Trophoblast cell (in vitro differentiated cells and primary cell): ENCODE measurements around the gene AOPEP.
A peak's percentile ranks its signal among the peaks of the same experiment; 100 is the strongest.

Source experiments
- DNase-seq, 2 donors: peaks; one replicate each; pipeline ENCODE4 v3.0.0-alpha.2; 2016
- H2AFZ ChIP-seq: 2 replicates; pipeline ENCODE4 v1.6.1; 2013; ENCODE audit warnings: low read length, moderate library complexity, mild to moderate bottlenecking; ENCODE audit not compliant: insufficient read depth, poor library complexity
- H2AK5ac ChIP-seq: 2 replicates; pipeline ENCODE4 v1.6.1; 2013; ENCODE audit warnings: mild to moderate bottlenecking, low read length
- H2BK120ac ChIP-seq: 2 replicates; pipeline ENCODE4 v1.6.1; 2013; ENCODE audit warnings: low read length, mild to moderate bottlenecking, moderate library complexity; ENCODE audit not compliant: insufficient read depth, poor library complexity
- H2BK12ac ChIP-seq: 2 replicates; pipeline ENCODE4 v1.6.1; 2013; ENCODE audit warnings: mild to moderate bottlenecking, low read length, moderate library complexity
- H2BK5ac ChIP-seq: 2 replicates; pipeline ENCODE4 v1.6.1; 2013; ENCODE audit warnings: low read length, low read depth, moderate library complexity, mild to moderate bottlenecking; ENCODE audit not compliant: poor library complexity
- H3K14ac ChIP-seq: 2 replicates; pipeline ENCODE4 v1.6.1; 2013; ENCODE audit warnings: mild to moderate bottlenecking, low read length
- H3K18ac ChIP-seq: 2 replicates; pipeline ENCODE4 v1.6.1; 2013; ENCODE audit warnings: mild to moderate bottlenecking, low read length
- H3K23ac ChIP-seq: 2 replicates; pipeline ENCODE4 v1.6.1; 2013; ENCODE audit warnings: low read length
- H3K27ac ChIP-seq: 2 replicates; pipeline ENCODE4 v1.5.1; 2013; ENCODE audit warnings: low read depth, mild to moderate bottlenecking, inconsistent platforms, low read length, moderate library complexity
- H3K27me3 ChIP-seq: 2 replicates; pipeline ENCODE4 v1.6.1; 2013; ENCODE audit warnings: inconsistent platforms, mild to moderate bottlenecking, low read length, moderate library complexity; ENCODE audit not compliant: insufficient read depth
- H3K36me3 ChIP-seq, 2 experiments: 1 replicate in 1 of 2; 2 replicates in 1 of 2; pipeline ENCODE4 v1.6.1; 2013; ENCODE audit warnings: low read length in 2 of 2, mild to moderate bottlenecking in 2 of 2, moderate library complexity in 1 of 2; ENCODE audit not compliant: insufficient read depth in 2 of 2, control insufficient read depth in 1 of 2
- H3K4ac ChIP-seq: 2 replicates; pipeline ENCODE4 v1.6.1; 2013; ENCODE audit warnings: low read depth, mild to moderate bottlenecking, low read length, moderate library complexity
- H3K4me1 ChIP-seq, 2 experiments: 1 replicate in 1 of 2; 2 replicates in 1 of 2; pipeline ENCODE4 v1.6.1; 2013; ENCODE audit warnings: low read length in 2 of 2, mild to moderate bottlenecking in 2 of 2, moderate library complexity in 1 of 2; ENCODE audit not compliant: insufficient read depth in 2 of 2, control insufficient read depth in 1 of 2
- H3K4me2 ChIP-seq: 2 replicates; pipeline ENCODE4 v1.6.1; 2013; ENCODE audit warnings: inconsistent platforms, mild to moderate bottlenecking, low read length, moderate library complexity
- H3K4me3 ChIP-seq: 2 replicates; pipeline ENCODE4 v1.5.1; 2013; ENCODE audit warnings: mild to moderate bottlenecking, low read depth, low read length, inconsistent platforms
- H3K79me1 ChIP-seq: one replicate; pipeline ENCODE4 v1.6.1; 2013; ENCODE audit warnings: low read length
- H3K79me2 ChIP-seq: 2 replicates; pipeline ENCODE4 v1.6.1; 2013; ENCODE audit warnings: low read length, mild to moderate bottlenecking; ENCODE audit not compliant: control insufficient read depth, insufficient read depth, poor library complexity
- H3K9ac ChIP-seq: 2 replicates; pipeline ENCODE4 v1.6.1; 2013; ENCODE audit warnings: mild to moderate bottlenecking, low read length
- H3K9me3 ChIP-seq: 2 replicates; pipeline ENCODE4 v1.6.1; 2013; ENCODE audit warnings: low read depth, mild to moderate bottlenecking, control low read depth, inconsistent platforms, low read length; ENCODE audit not compliant: insufficient read depth
- H4K12ac ChIP-seq: 2 replicates; pipeline ENCODE4 v1.6.1; 2013; ENCODE audit warnings: low read depth, mild to moderate bottlenecking, low read length, moderate library complexity
- H4K8ac ChIP-seq: 2 replicates; pipeline ENCODE4 v1.6.1; 2013; ENCODE audit warnings: low read depth, mild to moderate bottlenecking, low read length, moderate library complexity
- H4K91ac ChIP-seq: one replicate; pipeline ENCODE4 v1.6.1; 2013; ENCODE audit warnings: low read depth, mild to moderate bottlenecking, low read length, moderate library complexity
- WGBS: extraction: QIAGEN DNeasy Blood & Tissue Kit; methylation state at CpG from one replicate; pipeline ENCODE4 v1.1.7; 2013; ENCODE audit warnings: missing lambda C conversion rate; ENCODE audit not compliant: insufficient read length, insufficient coverage; ENCODE audit errors: extremely low coverage; 5-methylcytosine and 5-hydroxymethylcytosine counted together

AOPEP gene

GRCh38 chr9:95090871-95091577 lies 364.5 kb downstream of the AOPEP start:
- H3K14ac ChIP-seq, result peak overlapping the region; percentile 75
- H4K12ac ChIP-seq, result peak overlapping the region; percentile 22
- H2BK12ac ChIP-seq, result peak overlapping the region; percentile 53
- H3K79me1 ChIP-seq, result peaks cover 36% of the 10 kb centered on the region
- peak overlapping the region; percentile 60 for H2AK5ac ChIP-seq
- peak overlapping the region; percentile 69 for H4K8ac ChIP-seq
- peak overlapping the region; percentile 82 for H4K91ac ChIP-seq
- peak overlapping the region; percentile 99 for H3K27ac ChIP-seq
- peak overlapping the region; percentile 74 for H3K18ac ChIP-seq
- H2BK5ac ChIP-seq, result peak overlapping the region; percentile 96
- H3K9ac ChIP-seq, result no peak overlapping the region
- peaks cover 41 to 60% of the 10 kb centered on the region in 2 experiments for H3K4me1 ChIP-seq
- no peak overlapping the region for H3K4me2 ChIP-seq
- H3K79me2 ChIP-seq, result peaks cover 4% of the 10 kb centered on the region
- WGBS, result no CpG with 5 or more reads among the region's 14 CpGs
- peak overlapping the region; percentile 79 for H2BK120ac ChIP-seq
- H3K27me3 ChIP-seq, result no peaks in the 10 kb centered on the region
- no peak for DNase-seq
- H3K23ac ChIP-seq, result no peak overlapping the region
- no peak overlapping the region for H3K4me3 ChIP-seq
- no peaks in the 10 kb centered on the region for H3K9me3 ChIP-seq
- peak overlapping the region; percentile 27 for H3K4ac ChIP-seq
- peak overlapping the region; percentile 52 for H2AFZ ChIP-seq
- H3K36me3 ChIP-seq, result peaks cover 17 to 20% of the 10 kb centered on the region in 2 experiments

GRCh38 chr9:95091601-95092261 lies 365.2 kb downstream of the AOPEP start:
- peak overlapping the region; percentile 89 for H2AK5ac ChIP-seq
- H3K79me2 ChIP-seq, result peaks cover 4% of the 10 kb centered on the region
- H4K8ac ChIP-seq, result peak overlapping the region; percentile 69
- peak; percentile 20 to 26 for DNase-seq
- H3K79me1 ChIP-seq, result peaks cover 33% of the 10 kb centered on the region
- peak overlapping the region; percentile 65 for H2BK12ac ChIP-seq
- H2AFZ ChIP-seq, result peak overlapping the region; percentile 52
- H3K9ac ChIP-seq, result no peak overlapping the region
- H3K36me3 ChIP-seq, result peaks cover 10 to 15% of the 10 kb centered on the region in 2 experiments
- peak overlapping the region; percentile 85 for H3K4ac ChIP-seq
- peaks cover 38 to 57% of the 10 kb centered on the region in 2 experiments for H3K4me1 ChIP-seq
- H3K23ac ChIP-seq, result no peak overlapping the region
- H3K27me3 ChIP-seq, result no peaks in the 10 kb centered on the region
- H3K14ac ChIP-seq, result peak overlapping the region; percentile 75
- peak overlapping the region; percentile 82 for H4K91ac ChIP-seq
- no peak overlapping the region for H3K4me3 ChIP-seq
- H3K27ac ChIP-seq, result peak overlapping the region; percentile 99
- H4K12ac ChIP-seq, result peak overlapping the region; percentile 62
- no peaks in the 10 kb centered on the region for H3K9me3 ChIP-seq
- no CpG with 5 or more reads among the region's 12 CpGs for WGBS
- H3K18ac ChIP-seq, result peak overlapping the region; percentile 94
- H3K4me2 ChIP-seq, result peak overlapping the region; percentile 26
- H2BK5ac ChIP-seq, result peak overlapping the region; percentile 96
- H2BK120ac ChIP-seq, result peak overlapping the region; percentile 79

- H3K4me1 ChIP-seq, result peaks cover 38 to 57% of the 10 kb centered on the region in 2 experiments
- H3K9ac ChIP-seq, result no peak overlapping the region
- H2AK5ac ChIP-seq, result peak overlapping the region; percentile 15
- peak overlapping the region; percentile 82 for H4K91ac ChIP-seq
- peak overlapping the region; percentile 7 for H2BK120ac ChIP-seq
- H4K12ac ChIP-seq, result peak overlapping the region; percentile 21
- H2BK5ac ChIP-seq, result peak overlapping the region; percentile 12
- peaks cover 33% of the 10 kb centered on the region for H3K79me1 ChIP-seq
- no CpG with 5 or more reads among the region's 19 CpGs for WGBS
- no peak overlapping the region for H3K4me2 ChIP-seq
- H3K27me3 ChIP-seq, result no peaks in the 10 kb centered on the region
- H3K9me3 ChIP-seq, result no peaks in the 10 kb centered on the region
- H3K23ac ChIP-seq, result no peak overlapping the region
- peaks cover 14 to 19% of the 10 kb centered on the region in 2 experiments for H3K36me3 ChIP-seq
- H3K4ac ChIP-seq, result peak overlapping the region; percentile 24
- H2AFZ ChIP-seq, result no peak overlapping the region
- peak overlapping the region; percentile 58 for H2BK12ac ChIP-seq
- peak overlapping the region; percentile 27 for H3K18ac ChIP-seq
- H3K14ac ChIP-seq, result peak overlapping the region; percentile 71
- H3K27ac ChIP-seq, result peak overlapping the region; percentile 99
- H4K8ac ChIP-seq, result peak overlapping the region; percentile 39
- H3K4me3 ChIP-seq, result no peak overlapping the region
- H3K79me2 ChIP-seq, result peaks cover 4% of the 10 kb centered on the region
- no peak for DNase-seq
These were observed 366.0 kb downstream of the AOPEP start for GRCh38 chr9:95092262-95093072.

GRCh38 chr9:95093586-95093985 lies 367.1 kb downstream of the AOPEP start:
- H2BK5ac ChIP-seq, result no peak overlapping the region
- no peak overlapping the region for H3K4me2 ChIP-seq
- peaks cover 45 to 62% of the 10 kb centered on the region in 2 experiments for H3K4me1 ChIP-seq
- H3K27me3 ChIP-seq, result no peaks in the 10 kb centered on the region
- H3K18ac ChIP-seq, result peak overlapping the region; percentile 3
- peak overlapping the region; percentile 9 for H2BK120ac ChIP-seq
- H3K9me3 ChIP-seq, result no peaks in the 10 kb centered on the region
- no peak overlapping the region for H2AFZ ChIP-seq
- peak overlapping the region; percentile 14 for H3K14ac ChIP-seq
- peak overlapping the region; percentile 99 for H3K27ac ChIP-seq
- H2AK5ac ChIP-seq, result no peak overlapping the region
- H3K9ac ChIP-seq, result peak overlapping the region; percentile 1
- no peak overlapping the region for H3K23ac ChIP-seq
- no peak overlapping the region for H2BK12ac ChIP-seq
- no peak overlapping the region for H3K4me3 ChIP-seq
- DNase-seq, result no peak
- H4K12ac ChIP-seq, result no peak overlapping the region
- peaks cover 12 to 21% of the 10 kb centered on the region in 2 experiments for H3K36me3 ChIP-seq
- H4K8ac ChIP-seq, result no peak overlapping the region
- WGBS, result no CpG with 5 or more reads among the region's 16 CpGs
- peaks cover 40% of the 10 kb centered on the region for H3K79me1 ChIP-seq
- H3K79me2 ChIP-seq, result peaks cover 4% of the 10 kb centered on the region
- peak overlapping the region; percentile 41 for H4K91ac ChIP-seq
- H3K4ac ChIP-seq, result no peak overlapping the region
